Testis (tissue), 2 donors: Measurements from ENCODE around the gene NLGN2.

Experiments used
- POLR2A ChIP-seq: fragments of 450-650 bp; IDR thresholded peaks from one replicate; pipeline ENCODE4 v1.6.1; 2017; ENCODE audit warnings: antibody characterized with exemption, mild to moderate bottlenecking, moderate library complexity
- TF ChIP-seq, protein P1 (sequence below), 3 experiments: fragments of 450-650 bp in 2 of 3; fragments of 200-600 bp in 1 of 3; sonication (generic) in 1 of 3; IDR thresholded peaks; one replicate each; pipeline ENCODE4 v1.5.1; 2016 to 2019; ENCODE audit warnings: antibody characterized with exemption in 3 of 3, mild to moderate bottlenecking in 2 of 3, moderate library complexity in 1 of 3

DNA sequence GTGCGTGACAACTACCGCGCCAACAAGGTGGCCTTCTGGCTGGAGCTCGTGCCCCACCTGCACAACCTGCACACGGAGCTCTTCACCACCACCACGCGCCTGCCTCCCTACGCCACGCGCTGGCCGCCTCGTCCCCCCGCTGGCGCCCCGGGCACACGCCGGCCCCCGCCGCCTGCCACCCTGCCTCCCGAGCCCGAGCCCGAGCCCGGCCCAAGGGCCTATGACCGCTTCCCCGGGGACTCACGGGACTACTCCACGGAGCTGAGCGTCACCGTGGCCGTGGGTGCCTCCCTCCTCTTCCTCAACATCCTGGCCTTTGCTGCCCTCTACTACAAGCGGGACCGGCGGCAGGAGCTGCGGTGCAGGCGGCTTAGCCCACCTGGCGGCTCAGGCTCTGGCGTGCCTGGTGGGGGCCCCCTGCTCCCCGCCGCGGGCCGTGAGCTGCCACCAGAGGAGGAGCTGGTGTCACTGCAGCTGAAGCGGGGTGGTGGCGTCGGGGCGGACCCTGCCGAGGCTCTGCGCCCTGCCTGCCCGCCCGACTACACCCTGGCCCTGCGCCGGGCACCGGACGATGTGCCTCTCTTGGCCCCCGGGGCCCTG is 9.5 kb downstream of the NLGN2 start:
- no peak for TF ChIP-seq POLR2A
- TF ChIP-seq, protein P1, sequence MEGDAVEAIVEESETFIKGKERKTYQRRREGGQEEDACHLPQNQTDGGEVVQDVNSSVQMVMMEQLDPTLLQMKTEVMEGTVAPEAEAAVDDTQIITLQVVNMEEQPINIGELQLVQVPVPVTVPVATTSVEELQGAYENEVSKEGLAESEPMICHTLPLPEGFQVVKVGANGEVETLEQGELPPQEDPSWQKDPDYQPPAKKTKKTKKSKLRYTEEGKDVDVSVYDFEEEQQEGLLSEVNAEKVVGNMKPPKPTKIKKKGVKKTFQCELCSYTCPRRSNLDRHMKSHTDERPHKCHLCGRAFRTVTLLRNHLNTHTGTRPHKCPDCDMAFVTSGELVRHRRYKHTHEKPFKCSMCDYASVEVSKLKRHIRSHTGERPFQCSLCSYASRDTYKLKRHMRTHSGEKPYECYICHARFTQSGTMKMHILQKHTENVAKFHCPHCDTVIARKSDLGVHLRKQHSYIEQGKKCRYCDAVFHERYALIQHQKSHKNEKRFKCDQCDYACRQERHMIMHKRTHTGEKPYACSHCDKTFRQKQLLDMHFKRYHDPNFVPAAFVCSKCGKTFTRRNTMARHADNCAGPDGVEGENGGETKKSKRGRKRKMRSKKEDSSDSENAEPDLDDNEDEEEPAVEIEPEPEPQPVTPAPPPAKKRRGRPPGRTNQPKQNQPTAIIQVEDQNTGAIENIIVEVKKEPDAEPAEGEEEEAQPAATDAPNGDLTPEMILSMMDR (IDR thresholded peaks at IDR 0.05) = no peak
